GM21360 (cell line): Measurements from ENCODE around the gene NHSL1.

ENCODE experiments used
- ATAC-seq: cut with Tn5 transposase; IDR thresholded peaks from one replicate; pipeline ENCODE4 v1.9.1; 2021; ENCODE audit warnings: mild to moderate bottlenecking, moderate library complexity; ENCODE audit not compliant: unreplicated experiment

The NHSL1 gene

GRCh38 chr6:138499303-138500018 lies at the start of gene NHSL1:
Gene NHSL1 (minus strand): TSS chr6:138499494. CDS start chr6:138499290, 204 bp downstream.
- ATAC-seq, result peak; percentile 89

GRCh38 chr6:138546733-138547185 lies 47.5 kb upstream of the NHSL1 start:
- no peak for ATAC-seq

GRCh38 chr6:138545621-138545980 lies 46.3 kb upstream of the NHSL1 start:
- ATAC-seq, result no peak

GRCh38 chr6:138544501-138544900 lies 45.2 kb upstream of the NHSL1 start:
- ATAC-seq, result no peak

GRCh38 chr6:138543657-138544056 lies 44.4 kb upstream of the NHSL1 start:
- no peak for ATAC-seq

GRCh38 chr6:138541823-138542481 lies 42.7 kb upstream of the NHSL1 start:
- ATAC-seq, result no peak

- no peak for ATAC-seq
These were observed 41.2 kb upstream of the NHSL1 start for GRCh38 chr6:138540468-138540867.

GRCh38 chr6:138539876-138540275 lies 40.6 kb upstream of the NHSL1 start:
- no peak for ATAC-seq

- no peak for ATAC-seq
These were observed 39.2 kb upstream of the NHSL1 start for GRCh38 chr6:138538390-138539031.

- no peak for ATAC-seq
These were observed 37.8 kb upstream of the NHSL1 start for GRCh38 chr6:138537106-138537505.

- no peak for ATAC-seq
These were observed 36.6 kb upstream of the NHSL1 start for GRCh38 chr6:138535728-138536455.

GRCh38 chr6:138533667-138534066 lies 34.4 kb upstream of the NHSL1 start:
- ATAC-seq, result no peak

GRCh38 chr6:138531387-138531786 lies 32.1 kb upstream of the NHSL1 start:
- no peak for ATAC-seq

- no peak for ATAC-seq
These were observed 30.2 kb upstream of the NHSL1 start for GRCh38 chr6:138529478-138529877.

GRCh38 chr6:138528956-138529355 lies 29.7 kb upstream of the NHSL1 start:
- no peak for ATAC-seq

- no peak for ATAC-seq
These were observed 28.8 kb upstream of the NHSL1 start for GRCh38 chr6:138528137-138528536.

GRCh38 chr6:138527411-138528088 lies 28.3 kb upstream of the NHSL1 start:
- no peak for ATAC-seq

GRCh38 chr6:138526822-138527235 lies 27.5 kb upstream of the NHSL1 start:
- ATAC-seq, result no peak

- no peak for ATAC-seq
These were observed 26.1 kb upstream of the NHSL1 start for GRCh38 chr6:138525355-138525754.

GRCh38 chr6:138524526-138524925 lies 25.2 kb upstream of the NHSL1 start:
- ATAC-seq, result no peak
